SJCRH30 (cell line): Measurements from ENCODE around the gene ABCA13. TPM values are rescaled to one million over a fixed set of nuclear protein-coding genes. Genes with fewer than 3 reads are reported as not detected.
A peak's percentile ranks its signal among the peaks of the same experiment; 100 is the strongest.

Source experiments
- DNase-seq, 2 experiments: peaks; one replicate each; pipeline ENCODE4 v3.0.0-alpha.2; 2015 to 2020
- H3K27ac ChIP-seq: fragments of 250-450 bp; sonication (Bioruptor Pico); 2 replicates; pipeline ENCODE4 v1.5.1; 2020; ENCODE audit warnings: mild to moderate bottlenecking, moderate library complexity
- H3K27me3 ChIP-seq: fragments of 250-450 bp; sonication (Bioruptor Pico); 2 replicates; pipeline ENCODE4 v1.5.1; 2020; ENCODE audit warnings: mild to moderate bottlenecking, moderate library complexity
- H3K36me3 ChIP-seq: fragments of 250-450 bp; sonication (Bioruptor Pico); 2 replicates; pipeline ENCODE4 v1.5.1; 2020; ENCODE audit warnings: mild to moderate bottlenecking, moderate library complexity
- H3K4me1 ChIP-seq: fragments of 250-450 bp; sonication (Bioruptor Pico); 2 replicates; pipeline ENCODE4 v1.5.1; 2020; ENCODE audit warnings: mild to moderate bottlenecking, moderate library complexity
- H3K4me3 ChIP-seq: fragments of 250-450 bp; sonication (Bioruptor Pico); 2 replicates; pipeline ENCODE4 v1.5.1; 2020; ENCODE audit warnings: mild to moderate bottlenecking, moderate library complexity
- H3K9me3 ChIP-seq: fragments of 250-450 bp; sonication (Bioruptor Pico); replicated peaks from 2 replicates; pipeline ENCODE4 v1.5.1; 2020; ENCODE audit warnings: mild to moderate bottlenecking, moderate library complexity
- total RNA-seq: library from RNA; depleted of rRNA; stranded (reverse); fragments of >200 nt; shearing (Covaris generic); gene quantifications from 2 replicates; pipeline ENCODE4 v1.2.3, GENCODE V29; 2014

Gene ABCA13
- total RNA-seq, 1 experiment from 2014 or later = not detected

- Histone ChIP-seq H3K9me3 (no peaks in the 10 kb centered on the region), H3K27me3 (peaks cover 9% of the 10 kb centered on the region; the same call in 1 of the 2 replicates), H3K27ac (no peak overlapping the region), H3K4me1 (no peaks in the 10 kb centered on the region), H3K4me3 (no peak overlapping the region), H3K36me3 (no peaks in the 10 kb centered on the region)
- no peak for DNase-seq
These were observed 140.3 kb downstream of the ABCA13 start for GRCh38 chr7:48311464-48312100.

DNA sequence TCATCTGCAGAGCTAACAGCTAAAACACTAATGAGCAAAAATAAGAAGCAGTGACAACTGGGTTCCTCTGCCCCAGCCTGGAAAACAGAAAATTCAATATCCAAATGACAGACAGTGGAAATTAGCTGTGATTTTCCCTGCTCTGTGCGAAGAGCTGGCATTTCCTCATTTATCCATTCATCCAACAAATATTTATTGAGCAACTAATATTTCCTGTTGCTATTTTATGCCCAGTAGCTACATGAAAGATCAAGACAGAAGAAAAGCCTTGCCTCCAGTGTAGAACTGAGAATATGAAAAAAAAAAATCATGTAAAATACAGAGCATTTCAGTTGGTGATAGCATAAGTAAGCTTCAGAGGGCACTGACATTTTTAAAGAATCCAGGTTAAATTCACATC lies 140.9 kb downstream of the ABCA13 start:
- H3K9me3 ChIP-seq = no peaks in the 10 kb centered on the region
- H3K27ac ChIP-seq = no peak overlapping the region
- DNase-seq = no peak
- no peaks in the 10 kb centered on the region for H3K4me1 ChIP-seq
- H3K4me3 ChIP-seq = no peak overlapping the region
- peaks cover 9% of the 10 kb centered on the region; the same call in 1 of the 2 replicates for H3K27me3 ChIP-seq
- H3K36me3 ChIP-seq = no peaks in the 10 kb centered on the region

- Histone ChIP-seq H3K4me1 (no peaks in the 10 kb centered on the region), H3K9me3 (no peaks in the 10 kb centered on the region), H3K27me3 (no peaks in the 10 kb centered on the region), H3K36me3 (no peaks in the 10 kb centered on the region), H3K27ac (no peak overlapping the region), H3K4me3 (no peak overlapping the region)
- no peak for DNase-seq
These were observed 145.5 kb downstream of the ABCA13 start for GRCh38 chr7:48316768-48317167.

DNA sequence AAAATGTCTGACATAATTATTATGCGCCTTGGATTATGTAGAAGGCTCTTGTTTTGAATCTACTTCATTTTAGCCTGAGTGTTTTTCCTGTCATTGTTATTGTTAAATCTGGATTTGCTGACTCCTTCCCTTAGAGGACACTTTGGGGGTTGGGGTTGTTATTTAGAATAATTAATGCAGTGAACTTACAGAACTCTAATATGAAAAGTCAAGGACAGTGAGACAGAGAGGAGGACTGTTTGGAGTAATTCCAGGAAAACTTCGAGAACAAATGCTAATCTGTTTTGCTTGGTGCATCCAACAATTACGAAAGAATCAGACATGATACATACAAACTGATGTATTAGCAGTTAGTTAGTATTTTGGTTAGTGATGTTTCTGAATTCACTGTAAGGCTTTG lies 146.1 kb downstream of the ABCA13 start:
- Histone ChIP-seq H3K4me3 (no peak overlapping the region), H3K9me3 (no peaks in the 10 kb centered on the region), H3K27me3 (no peaks in the 10 kb centered on the region), H3K4me1 (no peaks in the 10 kb centered on the region), H3K36me3 (no peaks in the 10 kb centered on the region), H3K27ac (no peak overlapping the region)
- no peak for DNase-seq

DNA sequence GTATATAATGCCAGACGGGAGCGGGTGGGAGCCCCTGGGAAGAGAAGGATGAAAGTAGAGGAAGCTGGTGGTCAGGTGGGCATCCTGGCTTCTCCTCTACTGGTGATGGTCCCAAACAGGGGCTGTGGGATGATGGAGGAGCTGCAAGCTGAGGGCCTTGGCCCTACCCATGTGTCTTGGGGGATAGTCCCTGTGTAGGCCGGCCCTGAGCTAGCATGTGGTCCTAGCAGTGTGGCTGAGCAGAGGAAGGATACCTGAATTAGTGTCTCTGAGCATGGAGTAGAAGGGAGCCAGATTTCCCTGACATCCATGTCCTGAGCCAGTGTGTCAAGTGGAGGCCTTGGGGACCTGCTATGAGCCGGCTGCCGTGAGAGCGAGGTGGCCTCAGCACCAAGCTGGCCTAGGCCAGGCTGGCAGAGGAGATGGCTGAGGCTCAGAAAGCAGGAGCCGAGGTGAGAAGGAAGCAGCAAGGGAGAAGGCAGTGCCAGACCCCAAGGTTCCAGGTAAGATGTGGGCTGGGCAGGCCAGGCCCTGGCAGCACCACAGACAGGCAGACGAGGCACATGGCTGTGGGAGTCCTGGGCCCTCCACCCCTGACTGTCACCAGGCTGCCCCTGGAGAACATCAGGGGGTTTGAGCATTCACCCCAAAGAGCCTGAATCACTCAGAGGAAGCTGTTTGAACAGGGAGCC lies 150.2 kb downstream of the ABCA13 start:
- no peak overlapping the region for H3K4me3 ChIP-seq
- DNase-seq = no peak
- H3K36me3 ChIP-seq = no peaks in the 10 kb centered on the region
- no peaks in the 10 kb centered on the region for H3K27me3 ChIP-seq
- no peaks in the 10 kb centered on the region for H3K9me3 ChIP-seq
- no peak overlapping the region for H3K27ac ChIP-seq
- H3K4me1 ChIP-seq = no peaks in the 10 kb centered on the region

DNA sequence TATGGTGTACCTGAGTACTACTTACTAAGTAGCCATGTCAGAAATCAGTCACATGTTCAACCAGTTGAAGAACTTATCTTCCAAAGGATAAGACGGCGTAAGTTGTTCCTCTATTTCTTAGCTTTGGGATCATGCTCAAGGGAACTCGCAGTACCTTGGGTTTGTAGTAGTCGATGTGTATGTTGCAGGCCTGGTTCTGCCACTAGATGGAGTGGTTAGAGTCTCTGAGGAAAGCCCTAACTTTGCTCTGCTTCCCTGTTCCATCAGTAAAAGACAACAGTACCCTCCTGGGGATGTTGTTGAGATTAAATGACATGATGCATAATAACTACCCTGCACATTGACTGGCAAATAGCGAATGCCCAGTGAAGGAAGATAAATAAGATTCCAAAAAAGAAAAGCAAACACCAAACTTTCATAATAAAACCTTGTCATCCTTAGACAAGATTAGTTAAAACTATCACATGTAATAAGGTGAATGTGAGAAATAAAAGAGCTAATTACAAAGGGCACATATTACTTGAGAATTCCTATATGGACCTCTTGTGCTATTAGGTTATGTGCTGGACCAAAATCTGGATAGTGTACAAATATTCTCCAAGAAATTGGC lies 165.9 kb downstream of the ABCA13 start:
- peak in 1 of 2 experiments; percentile 15 for DNase-seq
- no peak overlapping the region for H3K27ac ChIP-seq

GRCh38 chr7:48337781-48338180 lies 166.5 kb downstream of the ABCA13 start:
- H3K27ac ChIP-seq = no peak overlapping the region
- H3K4me1 ChIP-seq = no peaks in the 10 kb centered on the region
- H3K36me3 ChIP-seq = no peaks in the 10 kb centered on the region
- DNase-seq = no peak
- peaks cover 6% of the 10 kb centered on the region; the same call in 1 of the 2 replicates for H3K27me3 ChIP-seq
- H3K9me3 ChIP-seq = no peaks in the 10 kb centered on the region
- no peak overlapping the region for H3K4me3 ChIP-seq

More for the DNA sequence above, 165.9 kb downstream of the ABCA13 start:
- no peaks in the 10 kb centered on the region for H3K9me3 ChIP-seq
- peaks cover 6% of the 10 kb centered on the region; the same call in 1 of the 2 replicates for H3K27me3 ChIP-seq
- H3K36me3 ChIP-seq = no peaks in the 10 kb centered on the region
- H3K4me3 ChIP-seq = no peak overlapping the region
- no peaks in the 10 kb centered on the region for H3K4me1 ChIP-seq

GRCh38 chr7:48347230-48347825 lies 176.1 kb downstream of the ABCA13 start:
- no peaks in the 10 kb centered on the region for H3K36me3 ChIP-seq
- DNase-seq = no peak

GRCh38 chr7:48350515-48350914 lies 179.3 kb downstream of the ABCA13 start:
- Histone ChIP-seq H3K9me3 (no peaks in the 10 kb centered on the region), H3K27ac (no peak overlapping the region), H3K4me3 (no peak overlapping the region), H3K36me3 (no peaks in the 10 kb centered on the region), H3K27me3 (peaks cover 14% of the 10 kb centered on the region), H3K4me1 (no peaks in the 10 kb centered on the region)
- DNase-seq = no peak

More at GRCh38 chr7:48347230-48347825, 176.1 kb downstream of the ABCA13 start:
- Histone ChIP-seq H3K4me3 (no peak overlapping the region), H3K27ac (no peak overlapping the region), H3K27me3 (peaks cover 7% of the 10 kb centered on the region), H3K4me1 (no peaks in the 10 kb centered on the region), H3K9me3 (no peaks in the 10 kb centered on the region)

- Histone ChIP-seq H3K27me3 (peaks cover 14% of the 10 kb centered on the region), H3K4me3 (no peak overlapping the region), H3K4me1 (no peaks in the 10 kb centered on the region), H3K27ac (no peak overlapping the region), H3K9me3 (no peaks in the 10 kb centered on the region), H3K36me3 (no peaks in the 10 kb centered on the region)
- DNase-seq = no peak
These were observed 180.6 kb downstream of the ABCA13 start for GRCh38 chr7:48351900-48352299.

DNA sequence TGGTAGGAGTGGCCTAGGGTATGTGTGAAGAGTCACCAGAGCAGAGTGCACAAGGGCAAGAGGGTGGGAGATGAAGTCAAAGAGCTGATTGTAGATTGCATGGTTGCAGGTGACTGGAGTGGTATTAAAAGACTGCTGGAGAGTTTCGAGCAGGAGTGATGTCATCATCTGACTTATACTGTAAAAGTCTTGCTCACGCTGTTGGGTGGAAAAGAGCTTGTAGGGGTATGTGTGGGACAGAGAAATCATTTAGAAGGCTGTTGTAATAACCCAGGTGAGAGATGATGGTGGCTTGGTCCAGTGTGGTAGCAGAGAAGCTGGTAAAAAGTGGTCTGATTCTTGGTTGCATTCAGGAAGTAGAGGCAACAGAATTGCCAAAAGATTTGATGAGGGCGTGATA lies 184.1 kb downstream of the ABCA13 start:
- Histone ChIP-seq H3K4me1 (no peaks in the 10 kb centered on the region), H3K9me3 (no peaks in the 10 kb centered on the region), H3K27me3 (peaks cover 8% of the 10 kb centered on the region; the same call in 1 of the 2 replicates), H3K36me3 (no peaks in the 10 kb centered on the region), H3K4me3 (no peak overlapping the region), H3K27ac (no peak overlapping the region)
- DNase-seq = no peak

- H3K4me1 ChIP-seq = no peaks in the 10 kb centered on the region
- H3K4me3 ChIP-seq = no peak overlapping the region
- no peak overlapping the region for H3K27ac ChIP-seq
- H3K9me3 ChIP-seq = no peaks in the 10 kb centered on the region
- no peak for DNase-seq
- H3K27me3 ChIP-seq = no peaks in the 10 kb centered on the region; the same call in 1 of the 2 replicates
- H3K36me3 ChIP-seq = no peaks in the 10 kb centered on the region
These were observed 189.3 kb downstream of the ABCA13 start for GRCh38 chr7:48360574-48360973.

- Histone ChIP-seq H3K4me3 (no peak overlapping the region), H3K9me3 (no peaks in the 10 kb centered on the region), H3K27ac (no peak overlapping the region), H3K27me3 (no peaks in the 10 kb centered on the region; the same call in 1 of the 2 replicates), H3K4me1 (no peaks in the 10 kb centered on the region), H3K36me3 (no peaks in the 10 kb centered on the region)
- no peak for DNase-seq
These were observed 191.9 kb downstream of the ABCA13 start for GRCh38 chr7:48363174-48363573.

DNA sequence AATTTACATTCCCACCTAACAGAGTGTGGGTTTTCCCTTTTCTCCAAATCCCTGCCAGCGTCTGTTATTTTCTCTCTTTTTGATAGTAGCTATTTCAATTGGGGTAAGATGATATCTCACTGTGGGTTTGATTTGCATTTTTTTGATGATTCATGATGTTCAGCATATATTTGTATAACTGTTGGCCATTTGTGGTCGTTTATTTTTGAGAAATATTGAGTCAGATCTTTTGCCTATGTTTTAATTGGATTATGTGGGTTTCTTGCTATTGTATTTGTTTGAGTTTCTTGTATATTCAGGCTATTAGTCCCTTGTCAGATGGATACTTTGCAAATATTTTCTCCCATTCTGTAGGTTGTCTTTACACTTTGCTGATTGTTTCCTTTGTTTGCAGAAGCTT lies 193.8 kb downstream of the ABCA13 start:
- no peak overlapping the region for H3K4me3 ChIP-seq
- no peak overlapping the region for H3K27ac ChIP-seq
- H3K27me3 ChIP-seq = no peaks in the 10 kb centered on the region; the same call in 1 of the 2 replicates
- DNase-seq = no peak
- no peaks in the 10 kb centered on the region for H3K36me3 ChIP-seq
- no peaks in the 10 kb centered on the region for H3K9me3 ChIP-seq
- H3K4me1 ChIP-seq = no peaks in the 10 kb centered on the region

- Histone ChIP-seq H3K4me1 (no peaks in the 10 kb centered on the region), H3K27me3 (no peaks in the 10 kb centered on the region; the same call in 1 of the 2 replicates), H3K4me3 (no peak overlapping the region), H3K9me3 (no peaks in the 10 kb centered on the region), H3K27ac (no peak overlapping the region), H3K36me3 (no peaks in the 10 kb centered on the region)
- no peak for DNase-seq
These were observed 194.8 kb downstream of the ABCA13 start for GRCh38 chr7:48366096-48366495.
